ENCODE data around the gene TRPC1. TPM values are rescaled to one million over a fixed set of nuclear protein-coding genes. Genes with fewer than 3 reads are reported as not detected.

TRPC1 gene
- total and polyA plus RNA-seq, 2 experiments from 2014 or later = 7.0 to 36.6 TPM

GRCh38 chr3:142784228-142784627 is 60.4 kb downstream of the TRPC1 start:
- H3K27me3 ChIP-seq (ENCODE audit: insufficient read depth) = no peaks in the 10 kb centered on the region
- H2AFZ ChIP-seq = no peak overlapping the region
- H3K4me3 Mint-ChIP-seq = no peak overlapping the region
- no peaks in the 10 kb centered on the region for H3K4me1 Mint-ChIP-seq
- H3K4me3 ChIP-seq = no peak overlapping the region
- no peak overlapping the region for H3K4me2 ChIP-seq
- H3K27ac Mint-ChIP-seq = no peak overlapping the region
- no peaks in the 10 kb centered on the region for H3K9me3 Mint-ChIP-seq
- H3K36me3 Mint-ChIP-seq (ENCODE audit: low read depth) = peaks cover 3% of the 10 kb centered on the region; the same call in 1 of the 3 replicates
- DNase-seq (ENCODE audit: low spot score) (no peak), ATAC-seq (no peak)
- H3K27ac ChIP-seq (ENCODE audit: low read depth) = no peak overlapping the region
- no peaks in the 10 kb centered on the region for H3K27me3 Mint-ChIP-seq (ENCODE audit: insufficient read depth, low read depth, poor library complexity)
- no peaks in the 10 kb centered on the region for H3K79me2 ChIP-seq (replicated peaks; ENCODE audit: insufficient read depth)
- TF ChIP-seq ZNF462 (CRISPR knock-in tag; IDR thresholded peaks at IDR 0.05) = no peak
- TF ChIP-seq ZNF331 (CRISPR knock-in tag; IDR thresholded peaks at IDR 0.05; ENCODE audit: low read depth) = no peak
- no peak for TF ChIP-seq REST (IDR thresholded peaks at IDR 0.05; ENCODE audit: unreplicated experiment)
- TF ChIP-seq STAT1 (IDR thresholded peaks at IDR 0.05; ENCODE audit: unreplicated experiment) = no peak
- no peak for TF ChIP-seq EZH2 (IDR thresholded peaks at IDR 0.05; ENCODE audit: low read depth, unreplicated experiment)
- no peak for TF ChIP-seq JUNB (IDR thresholded peaks at IDR 0.05; ENCODE audit: unreplicated experiment)
- no peak for TF ChIP-seq ETS1 (IDR thresholded peaks at IDR 0.05)
- no peak for TF ChIP-seq EZH2phosphoT487 (IDR thresholded peaks at IDR 0.05; ENCODE audit: unreplicated experiment)
- TF ChIP-seq POLR2AphosphoS5 (IDR thresholded peaks at IDR 0.05; ENCODE audit: low read depth) = no peak
- TF ChIP-seq CTCF (conservative IDR thresholded peaks at IDR 0.05; ENCODE audit: low read depth in 2 of 2) = no peak
- no peak for TF ChIP-seq ZNF114 (CRISPR knock-in tag; IDR thresholded peaks at IDR 0.05)
- TF ChIP-seq CREB1 (CRISPR knock-in tag; IDR thresholded peaks at IDR 0.05; ENCODE audit: low read depth) = no peak
- TF ChIP-seq NANOG (IDR thresholded peaks at IDR 0.05; ENCODE audit: borderline replicate concordance) = no peak
- H4K20me1 ChIP-seq (replicated peaks; ENCODE audit: insufficient read depth) = 0 out of 2 replicates have a peak, but pooled peaks cover 4% of the 10 kb centered on the region
- H3K4me1 ChIP-seq (ENCODE audit: insufficient read depth) = no peaks in the 10 kb centered on the region
- no peaks in the 10 kb centered on the region for H3K9me2 ChIP-seq (ENCODE audit: insufficient read depth)
- no peaks in the 10 kb centered on the region for H3F3A ChIP-seq (replicated peaks; ENCODE audit: low read depth)
- H3K36me3 ChIP-seq (ENCODE audit: insufficient read depth) = no peaks in the 10 kb centered on the region
